Measurements from ENCODE around the gene ZNF438.
"Not testable (repeated sequence)": the region's sequence is repeated elsewhere in the genome, so short reads cannot be mapped to it uniquely, and the experiment has no call there.

The ZNF438 gene

GRCh38 chr10:31063841-31064240, 32.2 kb upstream of the ZNF438 start:
- no peak for TF ChIP-seq CTCF (IDR thresholded peaks at IDR 0.05; ENCODE audit: borderline replicate concordance, insufficient read depth, low read depth, low read length)
- H3K4me3 ChIP-seq (ENCODE audit: low read depth, low read length): no peak overlapping the region

- no peak overlapping the region for H3K4me3 ChIP-seq (ENCODE audit: low read depth, low read length)
- no peak for TF ChIP-seq CTCF (IDR thresholded peaks at IDR 0.05; ENCODE audit: borderline replicate concordance, insufficient read depth, low read depth, low read length)
These were observed 31.2 kb upstream of the ZNF438 start for GRCh38 chr10:31062856-31063255.

GRCh38 chr10:31061941-31062340, 30.3 kb upstream of the ZNF438 start:
- no peak for TF ChIP-seq CTCF (IDR thresholded peaks at IDR 0.05; ENCODE audit: borderline replicate concordance, insufficient read depth, low read depth, low read length)
- H3K4me3 ChIP-seq (ENCODE audit: low read depth, low read length): no peak overlapping the region

GRCh38 chr10:31058795-31059703, 27.4 kb upstream of the ZNF438 start:
- no peak for TF ChIP-seq CTCF (IDR thresholded peaks at IDR 0.05; ENCODE audit: borderline replicate concordance, insufficient read depth, low read depth, low read length)
- no peak overlapping the region for H3K4me3 ChIP-seq (ENCODE audit: low read depth, low read length)

GRCh38 chr10:31056678-31057077, 25.0 kb upstream of the ZNF438 start:
- not testable (repeated sequence) for H3K4me3 ChIP-seq (ENCODE audit: low read depth, low read length)

- no peak overlapping the region for H3K4me3 ChIP-seq (ENCODE audit: low read depth, low read length)
- no peak for TF ChIP-seq CTCF (IDR thresholded peaks at IDR 0.05; ENCODE audit: borderline replicate concordance, insufficient read depth, low read depth, low read length)
These were observed 24.0 kb upstream of the ZNF438 start for GRCh38 chr10:31055573-31056251.

- TF ChIP-seq CTCF (IDR thresholded peaks at IDR 0.05; ENCODE audit: borderline replicate concordance, insufficient read depth, low read depth, low read length): no peak
- H3K4me3 ChIP-seq (ENCODE audit: low read depth, low read length): no peak overlapping the region
These were observed 20.0 kb upstream of the ZNF438 start for GRCh38 chr10:31051703-31052102.
